Stomach (tissue), 9 donors: ENCODE measurements around the gene MCUB. TPM values are rescaled to one million over a fixed set of nuclear protein-coding genes. Genes with fewer than 3 reads are reported as not detected.

Source experiments
- DNase-seq, 2 donors: peaks; one replicate each; pipeline versions ENCODE4 v3.0.0 to v3.0.0-alpha.2; 2013 to 2019
- H3K27ac ChIP-seq, 5 donors: fragments of 200-600 bp in 4 of 5; sonication (generic) in 4 of 5; one replicate each; pipeline ENCODE4 v1.5.1; 2013 to 2019; ENCODE audit warnings: mild to moderate bottlenecking in 1 of 5, moderate library complexity in 1 of 5
- H3K27me3 ChIP-seq, 3 donors: fragments of 200-600 bp; sonication (generic); one replicate each; pipeline ENCODE4 v1.5.1; 2017 to 2019; ENCODE audit warnings: mixed run types in 1 of 3
- H3K36me3 ChIP-seq, 4 donors: fragments of 200-600 bp; sonication (generic); 1 replicate in 3 of 4; 2 replicates in 1 of 4; pipeline ENCODE4 v1.5.1; 2016 to 2019
- H3K4me1 ChIP-seq, 4 donors: fragments of 200-600 bp; sonication (generic); one replicate each; pipeline ENCODE4 v1.5.1; 2016 to 2019
- H3K4me3 ChIP-seq, 4 donors: fragments of 200-600 bp; sonication (generic) in 3 of 4; one replicate each; pipeline ENCODE4 v1.5.1; 2016 to 2019; ENCODE audit warnings: mild to moderate bottlenecking in 1 of 4
- H3K9me3 ChIP-seq, 4 donors: fragments of 200-600 bp; sonication (generic); one replicate each; pipeline ENCODE4 v1.5.1; 2016 to 2019
- EP300 ChIP-seq: sonication (generic); formaldehyde crosslinking; IDR thresholded peaks from one replicate; pipeline ENCODE4 v1.6.1; 2017; ENCODE audit warnings: antibody characterized with exemption
- POLR2A ChIP-seq, 4 donors: fragments of 450-650 bp; IDR thresholded peaks; one replicate each; pipeline ENCODE4 v1.6.1; 2016; ENCODE audit warnings: antibody characterized with exemption in 4 of 4, control low read depth in 2 of 4, mild to moderate bottlenecking in 1 of 4, moderate library complexity in 1 of 4
- POLR2AphosphoS5 ChIP-seq, 3 donors: sonication (generic); formaldehyde crosslinking; IDR thresholded peaks; one replicate each; pipeline ENCODE4 v1.6.1; 2016; ENCODE audit warnings: antibody characterized with exemption in 3 of 3
- WGBS, 5 donors: extraction: QIAGEN DNeasy Blood & Tissue Kit in 3 of 5; methylation state at CpG; one replicate each; pipeline versions ENCODE4 v1.1.5 to v1.1.7; 2013 to 2018; 5-methylcytosine and 5-hydroxymethylcytosine counted together
- intact Hi-C: fragments of 100-400 bp; cut with DNase I; formaldehyde crosslinking; loops from one replicate; pipeline ENCODE4 v1.15.1; 2023; ENCODE audit warnings: low total_unique reads
- polyA plus RNA-seq, 3 donors: library from polyadenylated mRNA; stranded (reverse); fragments of 200-250 nt; gene quantifications; one replicate each; pipeline ENCODE4 v1.2.3, GENCODE V29; 2013
- total RNA-seq, 5 donors: library from RNA; depleted of rRNA; stranded (reverse); fragments of >200 nt; gene quantifications; one replicate each; pipeline versions ENCODE4 v1.1.0 to v1.2.3, GENCODE V29; 2014 to 2016
- TF ChIP-seq, protein P1 (sequence below), 7 experiments: fragments of 450-650 bp in 4 of 7; fragments of 200-600 bp in 3 of 7; sonication (generic) in 3 of 7; IDR thresholded peaks; one replicate each; pipeline ENCODE4 v1.5.1; 2016 to 2019; ENCODE audit warnings: antibody characterized with exemption in 7 of 7, control low read depth in 2 of 7, mild to moderate bottlenecking in 1 of 7
- donor health status: healthy with polysubstance abuse.
- donor health status: Bipolar disorder and iron deficiency.
- donor health status: healthy.

Gene MCUB
- total and polyA plus RNA-seq, 8 donors = 0.89 to 37.4 (median 8.4) TPM

DNA sequence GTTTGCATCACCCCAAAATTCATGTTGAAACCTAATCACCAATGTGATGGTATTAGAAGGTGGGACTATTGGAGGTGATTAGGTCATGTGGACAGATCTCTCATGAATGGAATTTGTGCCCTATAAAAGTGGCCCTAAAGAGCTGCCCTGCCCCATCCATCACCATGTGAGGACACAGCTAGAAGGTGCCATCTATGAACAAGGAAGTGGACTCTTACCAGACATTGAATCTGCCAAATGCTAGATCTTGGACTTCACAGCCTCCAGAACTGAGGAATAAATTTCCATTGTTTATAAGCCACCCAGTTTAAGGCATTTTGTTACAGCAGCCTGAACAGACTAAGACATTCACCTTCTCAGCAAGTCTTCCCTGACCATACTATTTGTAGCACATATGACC lies 162.3 kb downstream of the MCUB start:
- H3K4me3 ChIP-seq = no peak overlapping the region
- H3K27ac ChIP-seq = no peak overlapping the region
- H3K27me3 ChIP-seq = no peaks in the 10 kb centered on the region
- H3K4me1 ChIP-seq = peaks cover 0 to under 1% (median 0%) of the 10 kb centered on the region in 4 donors
- DNase-seq = no peak
- H3K36me3 ChIP-seq = peaks cover 0 to 5% (median 1%) of the 10 kb centered on the region in 4 donors
- TF ChIP-seq POLR2AphosphoS5 (IDR thresholded peaks at IDR 0.05) (no peak), EP300 (no peak), POLR2A (IDR thresholded peaks at IDR 0.05) (no peak)
- TF ChIP-seq, protein P1, sequence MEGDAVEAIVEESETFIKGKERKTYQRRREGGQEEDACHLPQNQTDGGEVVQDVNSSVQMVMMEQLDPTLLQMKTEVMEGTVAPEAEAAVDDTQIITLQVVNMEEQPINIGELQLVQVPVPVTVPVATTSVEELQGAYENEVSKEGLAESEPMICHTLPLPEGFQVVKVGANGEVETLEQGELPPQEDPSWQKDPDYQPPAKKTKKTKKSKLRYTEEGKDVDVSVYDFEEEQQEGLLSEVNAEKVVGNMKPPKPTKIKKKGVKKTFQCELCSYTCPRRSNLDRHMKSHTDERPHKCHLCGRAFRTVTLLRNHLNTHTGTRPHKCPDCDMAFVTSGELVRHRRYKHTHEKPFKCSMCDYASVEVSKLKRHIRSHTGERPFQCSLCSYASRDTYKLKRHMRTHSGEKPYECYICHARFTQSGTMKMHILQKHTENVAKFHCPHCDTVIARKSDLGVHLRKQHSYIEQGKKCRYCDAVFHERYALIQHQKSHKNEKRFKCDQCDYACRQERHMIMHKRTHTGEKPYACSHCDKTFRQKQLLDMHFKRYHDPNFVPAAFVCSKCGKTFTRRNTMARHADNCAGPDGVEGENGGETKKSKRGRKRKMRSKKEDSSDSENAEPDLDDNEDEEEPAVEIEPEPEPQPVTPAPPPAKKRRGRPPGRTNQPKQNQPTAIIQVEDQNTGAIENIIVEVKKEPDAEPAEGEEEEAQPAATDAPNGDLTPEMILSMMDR (IDR thresholded peaks at IDR 0.05) = no peak
- H3K9me3 ChIP-seq = no peaks in the 10 kb centered on the region
- intact Hi-C loops = no loop called here

DNA sequence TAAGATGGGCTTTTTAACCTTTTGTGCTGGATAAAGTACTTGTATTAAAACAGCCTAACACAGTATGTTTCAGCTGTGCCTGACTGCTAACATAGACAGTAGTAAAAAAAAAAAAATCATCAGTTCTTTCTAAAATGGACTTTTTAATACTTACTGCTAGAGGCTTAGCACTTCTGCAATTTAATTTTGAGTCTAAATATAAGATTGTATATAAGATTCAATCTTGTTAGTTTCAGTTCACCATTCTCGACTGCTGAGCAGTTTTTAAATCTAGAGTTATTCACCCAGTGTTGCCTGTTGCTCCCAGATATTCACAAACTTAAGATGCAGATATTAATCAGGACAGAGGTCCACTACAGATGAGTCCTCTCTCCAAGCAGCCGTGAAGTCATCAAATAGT lies 163.1 kb downstream of the MCUB start:
- no peak for DNase-seq
- Histone ChIP-seq H3K27me3 (no peaks in the 10 kb centered on the region), H3K4me3 (no peak overlapping the region), H3K4me1 (peaks cover 0 to 8% (median 3%) of the 10 kb centered on the region in 4 donors), H3K36me3 (no peaks in the 10 kb centered on the region), H3K27ac (no peak overlapping the region), H3K9me3 (no peaks in the 10 kb centered on the region)
- no peak for TF ChIP-seq POLR2AphosphoS5 (IDR thresholded peaks at IDR 0.05)
- WGBS, 5 donors = 93 to 98% (median 93%) methylated on average over 2 of the region's 2 CpGs
- intact Hi-C loops = no loop called here

DNA sequence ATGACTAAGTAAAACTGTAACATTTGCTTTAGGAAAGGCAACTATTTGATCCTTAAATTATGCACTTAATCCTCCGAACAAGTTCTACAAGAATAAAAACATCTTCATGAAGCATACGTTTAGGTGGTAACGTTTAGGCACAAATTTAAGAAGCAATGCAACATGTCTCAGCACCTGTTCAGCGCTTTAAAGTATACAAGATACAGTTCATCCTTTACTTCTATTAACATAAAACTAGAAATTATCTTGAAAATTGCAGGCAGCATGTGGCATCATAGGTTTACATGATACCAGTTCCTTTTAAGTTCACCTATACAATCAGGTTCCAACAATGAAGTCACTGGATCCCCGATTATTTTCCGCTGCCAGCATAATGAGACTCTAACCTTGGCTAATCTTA lies 168.3 kb downstream of the MCUB start:
- H3K27ac ChIP-seq = no peak overlapping the region
- intact Hi-C loops = no loop called here

DNA sequence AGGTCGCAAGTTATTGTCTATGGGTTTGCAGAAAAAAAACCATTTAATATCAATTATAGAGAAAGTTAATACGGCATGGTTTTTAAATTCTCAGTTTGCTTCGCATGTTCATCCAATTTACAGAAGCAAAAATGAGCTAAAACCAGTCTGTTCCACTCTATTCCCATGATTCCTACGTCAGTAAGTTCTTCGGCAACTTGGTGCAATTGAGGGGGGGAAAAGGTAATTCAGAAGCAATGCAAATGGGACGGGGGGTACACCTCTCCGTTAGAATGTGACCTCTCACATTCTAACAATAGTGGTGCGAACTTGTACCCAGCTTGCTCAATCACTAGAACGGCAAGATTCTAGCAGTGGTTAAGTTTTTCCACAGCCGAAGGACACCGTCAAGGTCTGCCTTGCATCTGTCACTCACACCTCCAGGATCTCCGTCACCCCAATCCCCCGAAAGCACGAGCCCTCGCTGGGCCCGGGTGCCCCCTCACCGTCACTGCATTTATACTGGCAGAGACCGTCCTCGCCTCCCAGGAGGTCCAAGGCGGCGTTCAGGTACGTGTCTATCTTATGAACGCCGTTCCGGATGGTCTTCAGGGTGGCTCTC lies 169.2 kb downstream of the MCUB start:
- Histone ChIP-seq H3K4me3 (peak overlapping the region; percentile 64 to 88 (median 82)), H3K36me3 (no peaks in the 10 kb centered on the region), H3K9me3 (no peaks in the 10 kb centered on the region), H3K4me1 (peaks cover 0 to 27% (median 19%) of the 10 kb centered on the region in 4 donors), H3K27me3 (no peaks in the 10 kb centered on the region), H3K27ac (peak overlapping the region; percentile 85 to 99 (median 89))
- peak in 1 of 2 donors; percentile 46 for DNase-seq
- TF ChIP-seq POLR2AphosphoS5 (IDR thresholded peaks at IDR 0.05) (no peak), POLR2A (IDR thresholded peaks at IDR 0.05) (no peak), EP300 (no peak)
- TF ChIP-seq, protein P1 (IDR thresholded peaks at IDR 0.05) = no peak
- intact Hi-C loops = no loop called here
- 1 to 3% (median 2%) methylated on average over 18 to 25 of the region's 25 CpGs for WGBS, 5 donors

More for the DNA sequence above, 168.3 kb downstream of the MCUB start:
- Histone ChIP-seq H3K9me3 (no peaks in the 10 kb centered on the region), H3K4me3 (peak overlapping the region; percentile 64 to 88 (median 82)), H3K27me3 (no peaks in the 10 kb centered on the region), H3K4me1 (peaks cover 0 to 27% (median 19%) of the 10 kb centered on the region in 4 donors), H3K36me3 (no peaks in the 10 kb centered on the region)
- TF ChIP-seq, protein P1 (IDR thresholded peaks at IDR 0.05) = no peak
- TF ChIP-seq POLR2AphosphoS5 (IDR thresholded peaks at IDR 0.05) (no peak), POLR2A (IDR thresholded peaks at IDR 0.05) (no peak), EP300 (no peak)
- peak in 1 of 2 donors; percentile 18 for DNase-seq
- WGBS, 5 donors = 32 to 62% (median 42%) methylated on average over 6 of the region's 6 CpGs
